Measurements from ENCODE around the gene ITPR1. TPM values are rescaled to one million over a fixed set of nuclear protein-coding genes. Genes with fewer than 3 reads are reported as not detected.

Gene ITPR1
- total and polyA plus RNA-seq, 8 donors = 34.8 to 57.3 (median 42.0) TPM

DNA sequence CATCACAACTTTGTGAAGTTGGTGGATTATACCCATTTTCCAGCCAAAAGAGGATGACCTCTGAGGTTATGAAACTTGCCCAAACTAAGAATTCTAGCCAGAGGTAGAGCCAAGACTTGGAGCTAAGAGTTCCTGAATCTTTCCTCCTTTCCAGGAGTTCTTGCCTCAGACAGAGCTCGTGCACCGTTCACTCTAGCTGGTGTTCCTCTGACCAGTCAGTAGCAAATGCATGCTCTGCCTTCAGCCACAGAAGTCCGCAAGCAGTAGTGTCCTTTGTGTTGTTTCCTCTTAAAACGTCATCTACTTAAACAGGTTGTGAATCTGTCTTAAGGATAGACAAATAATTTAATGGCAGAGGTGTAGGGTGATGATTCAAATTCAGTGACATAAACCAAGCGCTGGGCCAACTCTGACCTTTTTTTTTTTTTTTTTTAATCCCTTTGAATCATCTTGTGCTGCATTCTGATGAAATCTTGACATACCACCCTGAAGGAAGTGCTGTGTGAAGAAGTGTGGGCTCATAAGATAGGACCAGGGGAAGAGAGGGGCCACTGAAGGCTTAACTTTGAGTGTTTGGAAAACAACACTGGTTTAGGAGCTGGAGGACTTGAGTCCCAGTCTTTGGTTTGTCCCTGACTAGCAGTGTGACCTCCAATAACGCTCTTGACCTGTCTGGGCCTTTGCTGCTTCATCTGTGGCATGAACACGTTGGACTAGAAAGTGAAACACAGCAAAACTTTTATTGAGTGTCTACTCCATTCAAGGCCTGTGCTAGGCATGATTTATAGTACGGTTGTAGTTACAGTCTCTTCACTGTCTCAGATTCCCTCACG is 53.4 kb downstream of the ITPR1 start:
- H3K4me3 ChIP-seq = no peak overlapping the region
- no peaks in the 10 kb centered on the region for H3K9me3 ChIP-seq
- intact Hi-C loops (cut with DNase I) = no loop called here
- H3K27ac ChIP-seq = no peak overlapping the region
- H3K36me3 ChIP-seq = no peaks in the 10 kb centered on the region
- H3K27me3 ChIP-seq = no peaks in the 10 kb centered on the region
- DNase-seq (no peak), ATAC-seq (no peak)
- H3K4me1 ChIP-seq = peaks cover 2 to 42% of the 10 kb centered on the region in 2 donors
- TF ChIP-seq, protein P1, sequence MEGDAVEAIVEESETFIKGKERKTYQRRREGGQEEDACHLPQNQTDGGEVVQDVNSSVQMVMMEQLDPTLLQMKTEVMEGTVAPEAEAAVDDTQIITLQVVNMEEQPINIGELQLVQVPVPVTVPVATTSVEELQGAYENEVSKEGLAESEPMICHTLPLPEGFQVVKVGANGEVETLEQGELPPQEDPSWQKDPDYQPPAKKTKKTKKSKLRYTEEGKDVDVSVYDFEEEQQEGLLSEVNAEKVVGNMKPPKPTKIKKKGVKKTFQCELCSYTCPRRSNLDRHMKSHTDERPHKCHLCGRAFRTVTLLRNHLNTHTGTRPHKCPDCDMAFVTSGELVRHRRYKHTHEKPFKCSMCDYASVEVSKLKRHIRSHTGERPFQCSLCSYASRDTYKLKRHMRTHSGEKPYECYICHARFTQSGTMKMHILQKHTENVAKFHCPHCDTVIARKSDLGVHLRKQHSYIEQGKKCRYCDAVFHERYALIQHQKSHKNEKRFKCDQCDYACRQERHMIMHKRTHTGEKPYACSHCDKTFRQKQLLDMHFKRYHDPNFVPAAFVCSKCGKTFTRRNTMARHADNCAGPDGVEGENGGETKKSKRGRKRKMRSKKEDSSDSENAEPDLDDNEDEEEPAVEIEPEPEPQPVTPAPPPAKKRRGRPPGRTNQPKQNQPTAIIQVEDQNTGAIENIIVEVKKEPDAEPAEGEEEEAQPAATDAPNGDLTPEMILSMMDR (IDR thresholded peaks at IDR 0.05) = no peak

DNA sequence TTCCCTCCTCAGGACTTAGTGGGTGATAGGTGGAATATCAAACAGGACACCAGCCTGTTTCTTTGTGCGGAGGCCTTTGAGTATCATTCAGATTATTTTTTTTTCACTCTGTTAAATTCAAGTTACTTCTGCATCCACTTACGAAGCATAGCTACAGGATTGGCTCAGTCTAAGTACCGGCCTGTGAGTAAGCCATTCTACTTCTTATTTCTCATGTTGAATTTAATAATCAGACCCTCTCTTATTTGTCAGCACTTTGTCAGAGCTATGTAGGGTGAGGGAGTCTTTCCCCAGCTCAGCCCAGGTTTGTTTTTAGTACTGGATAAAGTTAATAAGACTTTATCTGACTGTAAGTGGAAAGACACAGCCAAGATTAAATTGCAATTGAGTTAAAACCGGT is 54.7 kb downstream of the ITPR1 start:
- Histone ChIP-seq H3K9me3 (no peaks in the 10 kb centered on the region), H3K27ac (peak overlapping the region; percentile 51 to 57), H3K4me1 (peaks cover 4 to 41% of the 10 kb centered on the region in 2 donors), H3K4me3 (no peak overlapping the region), H3K36me3 (no peaks in the 10 kb centered on the region), H3K27me3 (no peaks in the 10 kb centered on the region)
- intact Hi-C loops (cut with DNase I) = no loop called here
- ATAC-seq (peak; percentile 79), DNase-seq (no peak)
- TF ChIP-seq, protein P1 (IDR thresholded peaks at IDR 0.05) = no peak

- Histone ChIP-seq H3K27ac (peak overlapping the region; percentile 51 to 57), H3K4me1 (peaks cover 4 to 36% of the 10 kb centered on the region in 2 donors), H3K4me3 (no peak overlapping the region), H3K9me3 (no peaks in the 10 kb centered on the region), H3K27me3 (no peaks in the 10 kb centered on the region), H3K36me3 (no peaks in the 10 kb centered on the region)
- DNase-seq (no peak), ATAC-seq (peak; percentile 2)
- intact Hi-C loops (cut with DNase I) = no loop called here
- TF ChIP-seq, protein P1 (IDR thresholded peaks at IDR 0.05) = no peak
Measured at GRCh38 chr3:4548356-4548755, 55.2 kb downstream of the ITPR1 start.

GRCh38 chr3:4548780-4549179 is 55.6 kb downstream of the ITPR1 start:
- Histone ChIP-seq H3K36me3 (no peaks in the 10 kb centered on the region), H3K27ac (peak overlapping the region in 1 of 2 donors; percentile 51), H3K4me1 (peaks cover 4 to 35% of the 10 kb centered on the region in 2 donors), H3K9me3 (no peaks in the 10 kb centered on the region), H3K4me3 (no peak overlapping the region), H3K27me3 (no peaks in the 10 kb centered on the region)
- intact Hi-C loops (cut with DNase I) = no loop called here
- ATAC-seq (peak; percentile 74), DNase-seq (peak in 1 of 4 donors; percentile 80)
- TF ChIP-seq, protein P1 (IDR thresholded peaks at IDR 0.05) = no peak

DNA sequence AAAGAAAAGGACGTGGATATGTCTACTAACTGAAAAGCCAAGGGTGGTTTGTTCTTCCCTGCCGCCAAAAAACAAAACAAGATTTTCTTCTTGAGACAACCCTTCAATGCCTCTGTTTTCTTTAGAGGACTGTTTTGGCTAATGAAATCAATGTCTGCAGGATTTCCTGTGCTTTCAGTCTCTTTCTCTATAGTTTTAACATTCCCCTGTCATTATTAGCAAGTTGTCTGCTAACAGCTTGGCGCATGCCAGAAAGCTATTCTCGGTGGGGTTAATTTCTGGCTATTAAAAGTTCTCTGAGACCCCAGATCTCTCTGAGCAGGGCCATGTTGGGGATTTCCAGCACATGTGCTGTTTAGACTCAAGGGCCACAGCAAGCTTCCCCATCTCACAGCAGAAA is 56.7 kb downstream of the ITPR1 start:
- no peaks in the 10 kb centered on the region for H3K27me3 ChIP-seq
- H3K4me3 ChIP-seq = no peak overlapping the region
- no peak for DNase-seq
- H3K9me3 ChIP-seq = no peaks in the 10 kb centered on the region
- intact Hi-C loops (cut with DNase I) = no loop called here
- no peaks in the 10 kb centered on the region for H3K36me3 ChIP-seq
- ATAC-seq = no peak
- H3K4me1 ChIP-seq = peaks cover 4 to 35% of the 10 kb centered on the region in 2 donors
- TF ChIP-seq, protein P1 (IDR thresholded peaks at IDR 0.05) = no peak
- H3K27ac ChIP-seq = peak overlapping the region in 1 of 2 donors; percentile 51

All from left lung (tissue), 10 donors.